ENCODE measurements around the gene HAVCR1.

DNA sequence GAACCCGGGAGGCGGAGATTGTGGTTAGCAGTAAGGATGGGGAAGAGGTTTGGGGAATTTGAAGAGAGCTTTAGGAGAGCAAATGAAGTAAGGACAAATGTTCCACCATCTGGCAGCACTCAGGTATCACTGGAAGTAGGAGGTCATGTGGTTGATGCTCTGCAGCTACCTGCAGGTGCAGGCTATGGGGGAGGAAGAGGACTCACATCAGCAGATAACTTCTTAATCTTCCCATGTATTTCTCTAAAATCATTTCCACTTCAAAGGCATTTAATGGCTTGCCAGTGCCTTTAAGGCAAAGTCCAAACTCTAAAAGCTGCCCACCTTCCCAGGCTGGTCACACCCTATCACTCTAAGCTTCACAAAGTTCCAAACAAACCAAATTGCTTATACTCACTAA, 8.1 kb upstream of the HAVCR1 start:
- TF ChIP-seq, protein P1, sequence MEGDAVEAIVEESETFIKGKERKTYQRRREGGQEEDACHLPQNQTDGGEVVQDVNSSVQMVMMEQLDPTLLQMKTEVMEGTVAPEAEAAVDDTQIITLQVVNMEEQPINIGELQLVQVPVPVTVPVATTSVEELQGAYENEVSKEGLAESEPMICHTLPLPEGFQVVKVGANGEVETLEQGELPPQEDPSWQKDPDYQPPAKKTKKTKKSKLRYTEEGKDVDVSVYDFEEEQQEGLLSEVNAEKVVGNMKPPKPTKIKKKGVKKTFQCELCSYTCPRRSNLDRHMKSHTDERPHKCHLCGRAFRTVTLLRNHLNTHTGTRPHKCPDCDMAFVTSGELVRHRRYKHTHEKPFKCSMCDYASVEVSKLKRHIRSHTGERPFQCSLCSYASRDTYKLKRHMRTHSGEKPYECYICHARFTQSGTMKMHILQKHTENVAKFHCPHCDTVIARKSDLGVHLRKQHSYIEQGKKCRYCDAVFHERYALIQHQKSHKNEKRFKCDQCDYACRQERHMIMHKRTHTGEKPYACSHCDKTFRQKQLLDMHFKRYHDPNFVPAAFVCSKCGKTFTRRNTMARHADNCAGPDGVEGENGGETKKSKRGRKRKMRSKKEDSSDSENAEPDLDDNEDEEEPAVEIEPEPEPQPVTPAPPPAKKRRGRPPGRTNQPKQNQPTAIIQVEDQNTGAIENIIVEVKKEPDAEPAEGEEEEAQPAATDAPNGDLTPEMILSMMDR (IDR thresholded peaks at IDR 0.05), result no peak
- no peak for TF ChIP-seq POLR2A (IDR thresholded peaks at IDR 0.05)
